C4-2B (cell line): ENCODE data around the gene SSH2.

Experiments used
- ZFX ChIP-seq: fragments of 450-650 bp; IDR thresholded peaks from 2 replicates; pipeline ENCODE4 v1.6.1; 2017
- TF ChIP-seq, protein P1 (sequence below): fragments of 450-650 bp; conservative IDR thresholded peaks from 2 replicates; pipeline ENCODE4 v1.5.1; 2017; ENCODE audit warnings: mild to moderate bottlenecking

DNA sequence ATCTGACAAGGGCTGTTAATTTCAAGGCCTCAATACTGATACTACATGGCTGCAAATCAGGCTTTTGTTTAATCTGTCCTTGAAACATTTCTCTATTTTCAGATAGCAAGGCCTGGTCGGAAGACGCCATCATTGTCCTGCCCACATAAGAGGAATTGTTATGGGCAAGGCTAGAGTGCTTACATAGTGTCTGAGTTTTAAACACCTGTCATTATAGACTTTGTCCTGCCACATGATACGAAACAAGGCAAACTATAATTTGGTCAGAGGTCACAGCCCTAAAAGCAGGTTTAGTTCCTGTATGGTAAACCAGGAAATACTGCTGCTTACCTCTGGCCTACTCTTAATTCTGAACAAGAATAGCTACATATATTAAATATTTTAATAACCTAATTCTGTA is 104.4 kb downstream of the SSH2 start:
- TF ChIP-seq, protein P1, sequence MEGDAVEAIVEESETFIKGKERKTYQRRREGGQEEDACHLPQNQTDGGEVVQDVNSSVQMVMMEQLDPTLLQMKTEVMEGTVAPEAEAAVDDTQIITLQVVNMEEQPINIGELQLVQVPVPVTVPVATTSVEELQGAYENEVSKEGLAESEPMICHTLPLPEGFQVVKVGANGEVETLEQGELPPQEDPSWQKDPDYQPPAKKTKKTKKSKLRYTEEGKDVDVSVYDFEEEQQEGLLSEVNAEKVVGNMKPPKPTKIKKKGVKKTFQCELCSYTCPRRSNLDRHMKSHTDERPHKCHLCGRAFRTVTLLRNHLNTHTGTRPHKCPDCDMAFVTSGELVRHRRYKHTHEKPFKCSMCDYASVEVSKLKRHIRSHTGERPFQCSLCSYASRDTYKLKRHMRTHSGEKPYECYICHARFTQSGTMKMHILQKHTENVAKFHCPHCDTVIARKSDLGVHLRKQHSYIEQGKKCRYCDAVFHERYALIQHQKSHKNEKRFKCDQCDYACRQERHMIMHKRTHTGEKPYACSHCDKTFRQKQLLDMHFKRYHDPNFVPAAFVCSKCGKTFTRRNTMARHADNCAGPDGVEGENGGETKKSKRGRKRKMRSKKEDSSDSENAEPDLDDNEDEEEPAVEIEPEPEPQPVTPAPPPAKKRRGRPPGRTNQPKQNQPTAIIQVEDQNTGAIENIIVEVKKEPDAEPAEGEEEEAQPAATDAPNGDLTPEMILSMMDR: no peak
- TF ChIP-seq ZFX: no peak
